HepG2 (cell line): ENCODE data around the gene RGS11. TPM values are rescaled to one million over a fixed set of nuclear protein-coding genes. Genes with fewer than 3 reads are reported as not detected.

ENCODE experiments used
- AKAP8 ChIP-seq: sonication (generic); formaldehyde crosslinking; IDR thresholded peaks from 2 replicates; pipeline ENCODE4 v1.5.1; 2020; ENCODE audit warnings: mild to moderate bottlenecking, missing genetic modification reagents
- ARHGAP35 ChIP-seq: sonication (generic); formaldehyde crosslinking; IDR thresholded peaks from 2 replicates; pipeline ENCODE4 v1.9.0; 2022; ENCODE audit warnings: mild to moderate bottlenecking, inconsistent platforms, moderate library complexity, missing genetic modification reagents, borderline replicate concordance
- BORCS8-MEF2B ChIP-seq: sonication (generic); formaldehyde crosslinking; IDR thresholded peaks from 2 replicates; pipeline ENCODE4 v1.8.0; 2022; ENCODE audit warnings: mild to moderate bottlenecking, missing genetic modification reagents
- GATAD1 ChIP-seq: IDR thresholded peaks from 2 replicates; pipeline ENCODE4 v1.6.1; 2016; ENCODE audit warnings: missing genetic modification reagents, missing compliant biosample characterization
- ISX ChIP-seq: sonication (generic); formaldehyde crosslinking; conservative IDR thresholded peaks from 2 replicates; pipeline ENCODE4 v1.5.0; 2020; ENCODE audit warnings: missing genetic modification reagents
- KDM1A ChIP-seq: IDR thresholded peaks from 2 replicates; pipeline ENCODE4 v1.6.1; 2016; ENCODE audit warnings: missing compliant biosample characterization
- KLF11 ChIP-seq: IDR thresholded peaks from 2 replicates; pipeline ENCODE4 v1.6.1; 2016; ENCODE audit warnings: missing compliant biosample characterization
- KLF6 ChIP-seq: IDR thresholded peaks from 2 replicates; pipeline ENCODE4 v1.8.0; 2016; ENCODE audit warnings: missing biosample characterization, missing genetic modification reagents
- MXD1 ChIP-seq: sonication (generic); formaldehyde crosslinking; IDR thresholded peaks from 2 replicates; pipeline ENCODE4 v1.4.0; 2020; ENCODE audit warnings: mild to moderate bottlenecking, missing genetic modification reagents
- ZNF280D ChIP-seq: sonication (generic); formaldehyde crosslinking; IDR thresholded peaks from 2 replicates; pipeline ENCODE4 v1.5.1; 2020; ENCODE audit warnings: mild to moderate bottlenecking, missing genetic modification reagents
- ZNF281 ChIP-seq: sonication (generic); formaldehyde crosslinking; IDR thresholded peaks from 2 replicates; pipeline ENCODE4 v1.4.0; 2020; ENCODE audit warnings: missing genetic modification reagents, borderline replicate concordance
- ZNF446 ChIP-seq: sonication (generic); formaldehyde crosslinking; IDR thresholded peaks from 2 replicates; pipeline ENCODE4 v1.5.0; 2020; ENCODE audit warnings: mild to moderate bottlenecking, missing genetic modification reagents
- ZNF547 ChIP-seq: sonication (generic); formaldehyde crosslinking; IDR thresholded peaks from 2 replicates; pipeline ENCODE4 v1.5.1; 2020; ENCODE audit warnings: mild to moderate bottlenecking, missing genetic modification reagents
- ZNF724P ChIP-seq: sonication (generic); formaldehyde crosslinking; IDR thresholded peaks from 2 replicates; pipeline ENCODE4 v1.8.0; 2022; ENCODE audit warnings: missing genetic modification reagents, borderline replicate concordance
- ZNF776 ChIP-seq: sonication (generic); formaldehyde crosslinking; IDR thresholded peaks from 2 replicates; pipeline ENCODE4 v1.4.0; 2020; ENCODE audit warnings: mild to moderate bottlenecking, missing genetic modification reagents
- ZSCAN22 ChIP-seq: sonication (generic); formaldehyde crosslinking; IDR thresholded peaks from 2 replicates; pipeline ENCODE4 v1.4.0; 2020; ENCODE audit warnings: mild to moderate bottlenecking, missing genetic modification reagents
- polyA plus RNA-seq, 8 experiments: library from polyadenylated mRNA; depleted of rRNA in 3 of 8; stranded (reverse) in 7 of 8; unstranded in 1 of 8; fragments of >200 nt; fragmentation: Illumina TruSeq in 4 of 8; extraction: Trizol in 4 of 8; gene quantifications; 2 replicates each; pipeline versions ENCODE4 v1.2.1 to v1.2.3, GENCODE V29; 2011 to 2016; ENCODE audit warnings: low read depth in 4 of 8, missing spikeins in 1 of 8, mixed read lengths in 1 of 8; ENCODE audit not compliant: insufficient read depth in 1 of 8
- total RNA-seq, 5 experiments: library from RNA; depleted of rRNA; stranded (reverse); fragments of >200 nt; fragmentation: Illumina TruSeq; extraction: Trizol; gene quantifications; 2 replicates each; pipeline ENCODE4 v1.2.3, GENCODE V29; 2016; ENCODE audit warnings: low read depth in 1 of 5
- TF ChIP-seq, protein P1 (sequence below): IDR thresholded peaks from 2 replicates; pipeline ENCODE4 v1.6.1; 2016; ENCODE audit warnings: missing compliant biosample characterization, missing genetic modification reagents, borderline replicate concordance
- TF ChIP-seq, protein P2 (sequence below): sonication (generic); formaldehyde crosslinking; IDR thresholded peaks from 2 replicates; pipeline ENCODE4 v1.8.1; 2023; ENCODE audit warnings: mild to moderate bottlenecking, missing genetic modification reagents, borderline replicate concordance
- TF ChIP-seq, protein P3 (sequence below): conservative IDR thresholded peaks from 2 replicates; pipeline ENCODE4 v1.6.1; 2018; ENCODE audit warnings: missing genetic modification reagents

RGS11 gene
- total and polyA plus RNA-seq, 2 of the 13 experiments (the other 11 are each of a cell fraction or from before 2014, with no cell fraction given): 0.11 TPM; not detected in 1

- TF ChIP-seq ZNF280D (peak; percentile 26; the same call in 1 of the 2 replicates), ZNF446 (CRISPR knock-in tag) (peak; percentile 60; the same call in 1 of the 2 replicates), AKAP8 (peak; percentile 79; the same call in 1 of the 2 replicates), ZSCAN22 (no peak), ZNF281 (CRISPR knock-in tag) (no peak), ZNF776 (CRISPR knock-in tag) (peak; percentile 23; the same call in 1 of the 2 replicates), MXD1 (CRISPR knock-in tag) (peak; percentile 63; the same call in 1 of the 2 replicates), ARHGAP35 (CRISPR knock-in tag) (peak; percentile 74; the same call in 1 of the 2 replicates), KLF6 (CRISPR knock-in tag) (0 out of 2 replicates have a peak, but pooled peaks have one; percentile 68), GATAD1 (peak; percentile 49; the same call in 1 of the 2 replicates), ISX (no peak), ZNF724P (no peak; the same call in 1 of the 2 replicates), ZNF547 (peak; percentile 36; the same call in 1 of the 2 replicates), KDM1A (CRISPR knock-in tag) (no peak), KLF11 (CRISPR knock-in tag) (0 out of 2 replicates have a peak, but pooled peaks have one; percentile 22), BORCS8-MEF2B (CRISPR knock-in tag) (peak; percentile 61)
- TF ChIP-seq, protein P1, sequence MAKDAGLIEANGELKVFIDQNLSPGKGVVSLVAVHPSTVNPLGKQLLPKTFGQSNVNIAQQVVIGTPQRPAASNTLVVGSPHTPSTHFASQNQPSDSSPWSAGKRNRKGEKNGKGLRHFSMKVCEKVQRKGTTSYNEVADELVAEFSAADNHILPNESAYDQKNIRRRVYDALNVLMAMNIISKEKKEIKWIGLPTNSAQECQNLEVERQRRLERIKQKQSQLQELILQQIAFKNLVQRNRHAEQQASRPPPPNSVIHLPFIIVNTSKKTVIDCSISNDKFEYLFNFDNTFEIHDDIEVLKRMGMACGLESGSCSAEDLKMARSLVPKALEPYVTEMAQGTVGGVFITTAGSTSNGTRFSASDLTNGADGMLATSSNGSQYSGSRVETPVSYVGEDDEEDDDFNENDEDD: peak; percentile 85; the same call in 1 of the 2 replicates
- TF ChIP-seq, protein P2, sequence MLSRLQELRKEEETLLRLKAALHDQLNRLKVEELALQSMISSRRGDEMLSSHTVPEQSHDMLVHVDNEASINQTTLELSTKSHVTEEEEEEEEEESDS (CRISPR knock-in tag): no peak
- TF ChIP-seq, protein P3, sequence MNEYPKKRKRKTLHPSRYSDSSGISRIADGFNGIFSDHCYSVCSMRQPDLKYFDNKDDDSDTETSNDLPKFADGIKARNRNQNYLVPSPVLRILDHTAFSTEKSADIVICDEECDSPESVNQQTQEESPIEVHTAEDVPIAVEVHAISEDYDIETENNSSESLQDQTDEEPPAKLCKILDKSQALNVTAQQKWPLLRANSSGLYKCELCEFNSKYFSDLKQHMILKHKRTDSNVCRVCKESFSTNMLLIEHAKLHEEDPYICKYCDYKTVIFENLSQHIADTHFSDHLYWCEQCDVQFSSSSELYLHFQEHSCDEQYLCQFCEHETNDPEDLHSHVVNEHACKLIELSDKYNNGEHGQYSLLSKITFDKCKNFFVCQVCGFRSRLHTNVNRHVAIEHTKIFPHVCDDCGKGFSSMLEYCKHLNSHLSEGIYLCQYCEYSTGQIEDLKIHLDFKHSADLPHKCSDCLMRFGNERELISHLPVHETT (CRISPR knock-in tag): peak; percentile 54; the same call in 1 of the 2 replicates
These were observed 41.1 kb downstream of the RGS11 start, which contains the start of gene FAM234A (continued) for GRCh38 chr16:234468-235305.
